ENCODE results near the gene ZNF431.
"Not testable (repeated sequence)": the region's sequence is repeated elsewhere in the genome, so short reads cannot be mapped to it uniquely, and the experiment has no call there.

Gene ZNF431

GRCh38 chr19:21141787-21142464, at the start of gene ZNF431:
TSS of gene ZNF431 (plus strand) at chr19:21142040. CDS start at chr19:21142184, 144 bp downstream.
- peak; percentile 95 for DNase-seq (ENCODE audit: low spot score)

DNA sequence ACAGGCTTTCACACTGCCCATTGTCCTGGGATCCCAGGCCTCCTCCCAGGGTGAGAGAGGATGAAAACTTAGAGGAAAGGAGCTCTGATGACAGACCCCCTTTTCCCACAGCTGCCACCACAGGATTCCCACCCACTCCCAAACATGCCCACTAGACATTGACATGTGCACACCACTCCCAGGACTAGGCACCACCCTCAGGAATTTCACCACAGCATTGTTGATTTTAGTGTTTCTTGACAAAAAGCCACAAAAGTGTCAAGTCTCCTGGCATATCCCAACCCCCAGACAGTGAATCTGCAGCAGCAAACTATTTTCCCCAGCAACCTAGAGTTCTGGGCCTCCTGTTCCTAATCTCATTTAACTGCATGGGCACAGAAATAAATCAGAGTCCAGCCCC, 49.7 kb upstream of the ZNF431 start:
- no peak for DNase-seq (ENCODE audit: low spot score)

GRCh38 chr19:21094347-21095025, 47.4 kb upstream of the ZNF431 start:
- no peak for DNase-seq (ENCODE audit: low spot score)

GRCh38 chr19:21098291-21098690, 43.5 kb upstream of the ZNF431 start:
- DNase-seq (ENCODE audit: low spot score): no peak

DNA sequence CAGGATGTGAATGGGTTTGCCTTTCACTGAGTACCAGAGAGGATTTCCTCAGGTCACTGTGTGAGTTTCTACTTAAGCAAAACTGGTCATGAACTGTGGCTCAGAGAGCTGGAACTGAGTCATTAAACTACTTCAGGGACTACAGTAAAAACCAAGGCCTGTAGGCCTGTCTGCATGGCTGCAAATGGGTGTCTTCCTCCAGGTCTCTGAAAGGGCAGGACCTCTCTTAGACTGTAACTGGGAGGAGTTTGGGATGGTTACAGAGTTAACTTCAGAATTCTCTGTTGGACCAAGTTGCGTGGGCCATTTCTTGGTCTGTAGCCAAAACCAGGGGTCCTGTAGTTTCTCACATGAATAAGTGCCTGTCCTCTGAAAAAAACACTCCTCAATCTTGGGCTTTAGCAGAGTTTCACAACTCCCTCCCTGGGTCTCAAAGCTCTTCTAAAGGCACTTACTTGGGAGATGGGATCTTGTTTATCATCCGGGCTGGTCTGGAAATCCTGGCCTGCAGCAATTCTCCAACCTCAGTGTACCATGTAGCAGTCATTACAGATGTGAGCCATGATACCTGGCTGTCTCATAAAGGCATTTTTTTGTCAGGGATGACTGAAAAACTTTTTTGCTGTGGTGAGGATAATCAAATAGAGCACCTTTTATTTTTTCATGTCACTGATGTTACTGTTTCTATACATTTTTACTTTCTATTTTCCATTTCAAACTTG, 40.2 kb upstream of the ZNF431 start:
- DNase-seq (ENCODE audit: low spot score): peak; percentile 20

DNA sequence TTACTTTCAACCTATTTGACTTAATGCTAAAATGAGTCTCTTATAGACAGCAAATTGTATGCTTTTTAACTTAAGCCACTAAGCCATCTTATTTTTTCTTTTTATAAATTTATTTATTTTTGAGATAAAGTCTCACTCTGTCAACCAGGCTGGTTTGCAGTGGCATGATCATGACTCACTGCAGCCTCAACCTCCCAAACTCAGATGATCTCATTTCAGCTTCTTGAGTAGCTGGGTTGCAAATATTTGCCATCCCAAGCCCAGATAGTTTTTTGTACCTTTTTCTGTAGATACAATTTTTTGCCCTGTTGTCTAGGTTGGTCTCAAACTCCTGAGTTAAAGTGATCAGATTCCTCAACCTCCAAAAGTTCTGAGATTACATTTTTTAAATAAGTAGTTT, 32.7 kb upstream of the ZNF431 start:
- no peak for DNase-seq (ENCODE audit: low spot score)

- DNase-seq (ENCODE audit: low spot score): no peak
Observed at GRCh38 chr19:21110183-21110582, 31.7 kb upstream of the ZNF431 start.

DNA sequence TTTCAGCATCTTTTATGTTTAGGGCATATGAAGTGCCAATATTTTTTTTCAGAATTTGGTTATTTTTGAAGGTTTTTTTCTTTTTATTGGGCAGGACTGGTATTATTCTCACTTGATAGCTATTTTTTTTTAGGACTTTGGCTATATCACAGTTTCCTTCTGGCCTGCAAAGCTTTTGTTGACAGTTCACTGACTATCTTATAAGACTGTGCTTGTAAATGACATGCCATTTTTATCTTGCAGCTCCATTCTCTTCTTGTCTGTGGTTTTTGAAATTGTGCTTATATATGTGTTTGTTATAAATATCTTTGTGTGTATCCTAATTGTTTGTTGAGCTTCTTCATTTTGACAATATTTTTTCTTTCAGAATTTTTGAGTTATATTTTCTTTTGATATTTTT, 26.4 kb upstream of the ZNF431 start:
- no peak for DNase-seq (ENCODE audit: low spot score)

DNA sequence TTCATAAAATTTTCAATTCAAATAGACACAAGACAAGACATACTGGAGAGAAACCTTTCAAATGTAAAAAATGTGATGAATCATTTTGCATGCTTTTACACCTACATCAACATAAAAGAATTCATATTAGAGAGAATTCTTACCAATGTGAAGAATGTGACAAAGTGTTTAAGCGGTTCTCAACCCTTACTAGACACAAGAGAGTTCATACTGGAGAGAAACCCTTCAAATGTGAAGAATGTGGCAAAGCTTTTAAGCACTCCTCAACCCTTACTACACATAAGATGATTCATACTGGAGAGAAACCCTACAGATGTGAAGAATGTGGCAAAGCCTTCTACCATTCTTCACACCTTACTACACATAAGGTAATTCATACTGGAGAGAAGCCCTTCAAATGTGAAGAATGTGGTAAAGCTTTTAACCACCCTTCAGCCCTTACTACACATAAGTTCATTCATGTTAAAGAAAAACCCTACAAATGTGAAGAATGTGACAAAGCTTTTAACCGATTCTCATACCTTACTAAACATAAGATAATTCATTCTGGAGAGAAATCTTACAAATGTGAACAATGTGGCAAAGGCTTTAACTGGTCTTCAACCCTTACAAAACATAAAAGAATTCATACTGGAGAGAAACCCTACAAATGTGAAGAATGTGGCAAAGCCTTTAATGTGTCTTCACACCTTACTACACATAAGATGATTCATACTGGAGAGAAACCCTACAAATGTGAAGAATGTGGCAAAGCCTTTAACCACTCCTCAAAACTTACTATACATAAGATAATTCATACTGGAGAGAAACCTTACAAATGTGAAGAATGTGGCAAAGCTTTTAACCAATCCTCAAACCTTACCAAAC, 24.6 kb upstream of the ZNF431 start:
- DNase-seq (ENCODE audit: low spot score): no peak

DNA sequence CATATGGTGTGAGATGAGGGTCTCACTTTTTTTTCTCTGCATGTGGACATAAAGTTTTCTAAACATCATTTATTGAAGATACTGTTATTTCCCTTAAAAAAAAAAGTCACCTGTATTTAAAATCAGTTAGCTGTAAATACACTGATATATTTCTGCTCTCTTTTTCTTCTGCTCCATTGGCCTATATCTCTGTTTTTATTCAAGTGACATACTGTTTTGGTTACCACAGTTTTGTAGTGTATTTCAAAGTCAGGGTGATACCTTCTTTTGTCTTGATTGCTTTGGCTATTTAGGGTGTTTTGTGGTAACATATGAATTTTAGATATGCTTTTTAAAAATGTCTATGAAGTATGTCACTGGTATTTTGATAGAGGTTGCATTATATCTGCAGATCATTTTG, 15.8 kb upstream of the ZNF431 start:
- DNase-seq (ENCODE audit: low spot score): no peak

DNA sequence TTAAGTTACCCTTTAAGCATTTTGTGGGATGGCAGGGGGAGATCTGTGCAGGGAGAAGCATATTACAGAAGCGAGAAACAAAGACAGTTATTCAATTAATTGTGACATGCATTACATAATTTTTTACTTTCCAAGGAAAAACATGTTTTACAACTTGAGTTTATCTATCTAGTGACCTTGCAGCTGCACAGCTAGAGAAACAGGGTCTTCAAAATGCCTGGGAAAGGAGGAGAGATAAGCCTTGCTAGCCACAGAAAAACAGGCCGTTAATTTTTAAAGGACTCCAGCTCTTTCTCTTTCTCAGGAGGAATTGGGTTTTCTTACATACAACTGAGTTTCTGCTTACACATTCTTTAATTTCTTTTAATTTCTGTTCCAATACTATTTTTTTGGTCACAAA, 14.8 kb upstream of the ZNF431 start:
- no peak for DNase-seq (ENCODE audit: low spot score)

- no peak for DNase-seq (ENCODE audit: low spot score)
Observed at GRCh38 chr19:21127898-21128297, 13.9 kb upstream of the ZNF431 start.

GRCh38 chr19:21128901-21129698, 12.7 kb upstream of the ZNF431 start:
- no peak for DNase-seq (ENCODE audit: low spot score)

GRCh38 chr19:21130097-21130775, 11.6 kb upstream of the ZNF431 start:
- DNase-seq (ENCODE audit: low spot score): no peak

- no peak for DNase-seq (ENCODE audit: low spot score)
Observed at GRCh38 chr19:21133633-21134032, 8.2 kb upstream of the ZNF431 start.

DNA sequence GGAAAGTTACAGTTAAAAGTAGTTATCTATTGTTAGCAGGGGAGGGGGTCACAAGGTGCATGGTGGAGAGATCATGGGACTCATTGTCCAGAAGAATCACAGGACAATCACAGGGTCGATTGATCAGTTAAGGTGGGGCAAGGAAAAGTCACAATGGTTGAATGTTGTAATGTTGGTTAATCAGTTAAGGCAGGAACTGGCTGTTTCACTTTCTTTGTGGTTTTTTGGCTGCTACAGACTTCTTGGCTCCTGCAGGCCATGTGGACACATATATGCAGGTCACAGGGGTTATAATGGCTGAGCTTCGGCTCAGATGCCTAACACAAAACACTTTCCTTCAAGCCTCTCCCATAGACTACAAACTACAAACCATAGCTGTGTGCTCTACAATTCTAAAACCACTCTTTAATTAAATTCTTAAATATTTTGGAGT, 6.9 kb upstream of the ZNF431 start:
- DNase-seq (ENCODE audit: low spot score): no peak

DNA sequence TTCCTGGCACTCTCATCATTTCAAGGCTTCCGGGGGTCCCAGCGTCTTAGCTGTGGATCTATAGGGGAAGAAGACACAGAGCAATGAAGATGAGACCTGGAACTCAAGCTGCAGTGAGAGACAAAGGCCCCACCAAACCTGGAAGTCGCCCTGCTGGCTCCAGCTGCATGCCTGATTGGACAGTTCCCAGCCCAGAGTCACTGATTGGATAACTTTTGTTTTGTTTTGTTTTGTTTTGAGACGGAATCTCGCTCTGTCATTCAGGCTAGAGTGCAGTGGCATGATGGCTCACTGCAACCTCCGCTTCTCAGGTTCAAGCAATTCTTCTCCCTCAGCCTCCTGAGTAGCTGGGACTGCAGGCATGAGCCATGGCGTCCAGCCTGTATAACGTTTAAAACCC, 6.4 kb upstream of the ZNF431 start:
- no peak for DNase-seq (ENCODE audit: low spot score)

DNA sequence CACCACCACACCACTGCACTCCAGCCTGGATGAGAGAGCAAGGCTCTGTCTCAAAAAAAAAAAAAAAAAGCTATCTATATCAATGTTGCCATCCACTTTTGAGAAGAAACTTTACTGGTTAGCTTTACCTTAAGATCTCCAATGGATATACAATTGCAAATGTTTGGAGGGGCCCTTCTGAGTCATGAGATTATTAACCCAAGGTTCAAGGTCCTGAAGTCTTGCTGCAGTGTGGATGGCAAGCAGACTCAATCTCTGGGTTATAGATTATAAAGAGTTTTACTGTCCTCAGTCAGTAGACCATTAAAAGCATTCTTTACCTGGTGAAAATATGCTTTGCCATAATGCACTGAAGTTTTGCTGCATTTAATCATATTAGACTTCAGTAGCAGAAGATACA, 3.7 kb upstream of the ZNF431 start:
- DNase-seq (ENCODE audit: low spot score): no peak

DNA sequence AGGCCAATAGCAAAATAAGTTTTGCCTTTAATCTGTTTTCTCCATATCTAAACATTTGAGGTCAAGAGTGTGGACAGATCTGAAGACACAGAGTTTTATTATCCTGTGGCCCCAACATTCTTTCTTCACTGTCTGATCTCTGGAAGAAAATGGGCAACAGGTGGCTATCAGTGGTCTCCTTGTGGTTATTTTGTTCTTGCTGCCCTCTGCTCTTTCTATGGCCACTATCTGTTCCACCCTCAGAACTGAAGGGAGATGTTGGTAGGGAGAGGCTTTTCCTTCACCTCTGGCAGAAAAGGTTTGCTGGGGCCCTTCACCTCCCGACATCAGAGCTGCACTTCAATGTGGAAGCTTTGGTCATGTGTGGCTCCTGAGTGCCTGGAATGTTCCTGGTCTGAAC, 834 bp upstream of the ZNF431 start:
- DNase-seq (ENCODE audit: low spot score): not testable (repeated sequence)

DNA sequence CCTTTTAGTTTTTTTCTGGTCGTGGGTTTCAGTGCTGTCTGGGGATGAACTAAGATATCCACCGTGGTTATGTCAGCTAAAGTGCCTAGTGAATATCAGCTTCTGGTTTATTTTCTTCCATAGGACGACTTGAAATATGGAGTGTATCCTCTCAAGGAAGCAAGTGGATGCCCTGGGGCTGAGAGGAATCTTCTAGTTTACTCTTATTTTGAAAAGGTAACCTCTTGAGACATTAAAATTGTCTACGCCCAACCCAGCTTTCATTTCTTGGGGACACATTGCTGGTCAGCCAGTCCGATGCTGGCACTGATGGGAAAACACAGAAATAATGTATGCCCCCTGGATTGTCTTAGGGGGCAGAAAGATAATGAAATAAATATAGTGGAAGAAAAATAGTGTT, 1.6 kb downstream of the ZNF431 start:
- DNase-seq (ENCODE audit: low spot score): no peak

DNA sequence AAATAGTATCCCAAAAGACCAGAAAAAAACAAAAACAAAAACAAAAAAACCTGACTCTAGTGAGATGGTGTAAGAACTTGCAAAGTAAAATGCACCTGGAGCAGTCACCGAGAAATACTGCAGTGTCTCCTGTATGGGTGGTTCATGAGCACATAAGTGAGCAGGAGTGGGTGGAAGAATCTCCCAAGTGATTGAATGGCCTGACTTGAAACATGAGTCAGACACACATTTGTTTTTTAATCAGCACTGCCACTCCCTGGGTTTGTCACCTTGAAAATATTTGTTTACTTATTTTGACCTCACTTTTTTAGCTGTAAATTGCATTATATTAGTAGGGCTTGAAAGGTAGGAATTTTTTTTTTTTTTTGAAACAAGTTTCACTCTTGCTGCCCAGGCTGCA, 2.0 kb downstream of the ZNF431 start:
- no peak for DNase-seq (ENCODE audit: low spot score)
